Activated T-cell treated with anti-CD3 and anti-CD28 coated beads for 1 hour (primary cell): ENCODE results near the gene NECAB2.
A peak's percentile ranks its signal among the peaks of the same experiment; 100 is the strongest.

Source experiments
- DNase-seq: peaks from one replicate; pipeline ENCODE4 v3.0.0-alpha.2; 2020; ENCODE audit warnings: low read depth

NECAB2 gene

DNA sequence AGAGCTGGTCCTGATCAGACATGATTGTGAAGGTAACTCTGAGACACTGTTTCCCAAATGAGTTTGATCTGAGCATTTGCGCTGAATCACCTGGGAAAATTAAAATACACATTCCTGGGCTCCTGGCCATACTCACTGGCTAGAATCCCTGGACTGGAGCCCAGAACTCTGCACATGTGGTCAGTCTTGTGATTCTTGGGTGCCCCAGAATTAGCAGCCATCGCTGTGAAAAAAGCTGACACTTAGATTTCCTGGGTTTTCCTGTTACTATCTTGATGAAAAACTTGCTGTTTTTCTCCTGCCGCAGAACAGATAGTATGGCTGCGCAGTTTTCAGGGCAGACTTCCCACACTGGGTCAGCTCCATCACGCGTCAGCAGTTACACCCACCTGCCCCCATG is 24.6 kb downstream of the NECAB2 start:
- DNase-seq: no peak

DNA sequence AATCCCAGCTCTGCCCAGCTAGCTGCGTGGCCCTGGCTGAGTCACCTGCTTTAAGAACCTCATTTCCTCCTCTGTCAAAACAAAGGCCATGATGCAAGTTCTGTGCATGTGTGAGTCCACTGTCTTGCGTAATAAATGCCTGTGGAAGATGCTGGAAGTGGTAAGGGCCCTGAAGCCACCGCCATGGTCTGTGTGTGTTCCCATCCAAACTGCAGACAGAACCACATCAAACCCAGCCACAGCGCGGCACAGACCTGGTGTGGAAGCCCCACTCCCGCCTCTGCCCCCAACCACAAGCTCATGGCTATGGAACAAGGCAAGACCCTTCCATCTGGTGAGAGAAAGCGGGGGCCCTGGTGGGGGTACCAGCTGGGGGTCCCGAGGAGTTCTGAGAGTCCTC is 26.0 kb downstream of the NECAB2 start:
- no peak for DNase-seq

DNA sequence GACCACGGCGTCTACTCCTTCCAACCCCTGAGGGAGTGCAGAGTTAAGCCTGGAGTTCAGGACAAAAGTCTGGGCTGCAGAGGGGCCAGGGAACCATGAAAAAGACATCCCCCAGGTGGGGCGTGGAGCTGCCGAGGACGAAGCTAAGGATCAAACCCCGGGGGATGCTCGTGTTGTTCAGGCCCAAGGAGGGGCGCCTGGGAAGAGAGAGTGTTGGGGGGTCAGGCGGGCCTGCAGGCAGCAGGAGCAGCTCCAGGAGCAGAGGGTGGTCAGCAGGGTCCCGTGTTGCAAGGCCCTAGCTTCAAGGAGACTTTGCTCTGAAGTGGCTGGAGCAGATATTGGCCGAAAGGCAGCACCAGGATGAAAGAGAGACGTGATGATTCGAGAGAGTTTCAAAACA is 26.7 kb downstream of the NECAB2 start:
- no peak for DNase-seq

DNA sequence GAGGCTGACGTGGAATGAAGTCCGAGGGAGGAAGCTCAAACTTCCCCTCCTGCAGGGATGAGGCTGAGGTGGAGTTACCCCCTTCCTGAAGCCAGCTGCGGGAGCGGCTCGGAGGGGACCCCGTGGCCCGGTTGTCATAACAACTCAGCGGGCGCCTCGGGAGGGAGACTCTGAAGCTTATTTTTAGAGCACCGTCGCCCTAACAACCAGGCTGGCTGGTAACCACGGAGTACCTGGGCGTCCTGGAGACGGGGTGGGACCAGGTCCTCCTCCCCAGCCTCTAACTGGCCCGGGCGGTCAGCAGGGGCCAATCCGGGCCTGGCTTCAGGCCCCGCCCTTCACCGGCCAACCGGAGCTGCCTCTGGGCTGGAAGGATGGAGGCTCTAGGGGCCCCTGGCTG is 27.7 kb downstream of the NECAB2 start:
- no peak for DNase-seq

DNA sequence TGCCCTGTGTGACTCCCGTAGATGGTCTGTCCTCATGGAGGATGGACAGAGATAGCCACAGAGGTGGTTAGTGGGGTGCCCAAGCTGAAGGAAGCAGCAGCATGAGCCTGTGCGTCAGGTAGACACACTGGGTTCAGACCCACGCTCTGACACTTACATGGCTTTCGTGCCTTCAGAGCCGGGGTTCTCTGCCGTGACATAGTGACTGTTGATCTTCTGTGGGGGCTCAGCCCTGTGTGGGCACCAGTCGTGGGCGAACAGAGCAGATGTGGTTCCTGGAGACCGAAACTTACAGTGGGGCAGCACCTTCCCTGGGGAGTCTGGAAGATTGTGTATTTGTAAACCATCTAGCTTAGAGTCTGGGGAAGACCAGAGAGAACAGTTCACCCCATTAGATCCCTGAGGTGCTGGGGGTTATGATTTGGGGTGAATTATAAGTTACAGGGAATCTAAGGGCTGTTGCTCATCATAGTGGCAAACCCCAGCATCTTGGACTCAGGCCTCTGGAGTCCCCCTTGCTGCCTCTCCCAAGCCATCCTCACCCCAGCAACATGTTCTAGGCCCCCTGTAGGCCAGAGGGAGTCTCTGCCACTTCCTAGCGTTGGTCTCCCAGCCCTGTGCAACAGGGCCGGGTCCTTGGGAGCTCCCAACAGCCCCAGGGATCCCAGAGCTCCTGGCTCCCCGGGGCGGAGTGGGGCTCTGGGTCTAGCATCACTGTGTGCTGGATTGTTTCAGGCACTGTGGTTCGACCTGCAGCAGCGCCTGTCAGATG is 28.6 kb downstream of the NECAB2 start:
- DNase-seq: no peak

DNA sequence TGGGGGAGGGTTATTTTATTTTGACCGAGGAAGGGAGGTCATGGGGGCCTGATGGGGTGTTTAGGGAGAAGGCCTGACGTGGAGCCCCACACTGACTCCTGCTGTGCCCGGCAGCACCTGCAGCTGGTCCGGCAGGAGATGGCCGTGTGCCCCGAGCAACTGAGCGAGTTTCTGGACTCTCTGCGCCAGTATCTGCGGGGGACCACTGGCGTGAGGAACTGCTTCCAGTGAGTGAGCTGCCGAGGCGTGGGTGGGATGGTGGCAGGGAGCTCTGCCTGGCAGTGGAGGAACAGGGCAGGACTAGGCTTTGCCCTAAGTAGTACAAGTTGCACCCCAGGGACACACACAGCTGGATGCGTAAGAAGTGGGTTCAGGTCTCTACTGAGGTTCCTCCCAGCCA is 30.0 kb downstream of the NECAB2 start:
- no peak for DNase-seq

DNA sequence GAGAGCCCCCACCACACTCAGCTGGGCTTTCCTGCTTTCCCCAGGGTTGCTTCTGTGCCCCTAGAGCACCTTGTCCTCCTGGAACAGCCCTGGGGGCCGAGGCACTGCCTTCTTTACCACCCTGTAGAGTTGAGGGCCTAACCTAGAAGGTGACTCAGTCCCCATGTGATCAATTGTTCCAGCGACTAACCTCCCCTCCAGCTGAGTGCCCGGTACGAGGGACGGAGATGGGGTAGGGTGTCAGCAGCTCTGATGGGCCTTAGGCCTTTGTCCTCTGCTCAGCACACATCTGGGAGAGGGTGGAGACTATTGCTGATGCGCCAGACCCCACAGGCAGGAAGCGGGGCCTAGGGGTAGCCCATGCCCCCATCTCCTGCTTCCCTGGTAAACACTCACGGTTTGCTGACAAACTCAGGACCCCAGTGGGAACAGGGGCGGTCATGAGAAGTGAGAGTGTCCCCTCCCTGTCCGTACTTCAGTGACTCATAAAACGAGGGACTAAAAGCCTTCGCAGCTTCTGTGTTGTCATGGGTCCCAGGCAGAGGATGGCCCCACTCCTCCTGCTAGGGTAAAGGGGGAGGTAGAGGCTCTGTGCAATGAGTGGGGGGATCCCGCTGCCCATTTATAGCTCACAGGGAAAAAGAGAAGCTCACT is 33.1 kb downstream of the NECAB2 start:
- no peak for DNase-seq

DNA sequence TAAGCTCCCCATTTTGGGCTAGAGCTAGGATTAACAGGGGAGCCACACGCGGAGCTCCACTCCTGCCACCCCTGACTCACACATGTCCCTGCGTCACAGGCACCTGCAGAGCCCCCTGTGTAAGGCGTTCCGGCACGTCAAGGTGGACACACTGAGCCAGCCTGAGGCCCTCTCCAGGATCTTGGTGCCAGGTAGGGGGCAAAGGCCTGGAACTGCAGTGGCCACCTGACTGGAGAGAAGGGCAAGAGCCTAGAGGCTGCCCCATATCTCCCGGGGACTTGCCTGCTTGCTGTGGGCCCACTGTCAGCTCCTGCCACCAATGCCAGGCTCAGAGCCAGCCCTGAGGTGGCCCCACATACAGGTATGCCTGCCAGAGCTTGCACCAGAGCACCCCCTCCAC is 33.7 kb downstream of the NECAB2 start:
- no peak for DNase-seq

DNA sequence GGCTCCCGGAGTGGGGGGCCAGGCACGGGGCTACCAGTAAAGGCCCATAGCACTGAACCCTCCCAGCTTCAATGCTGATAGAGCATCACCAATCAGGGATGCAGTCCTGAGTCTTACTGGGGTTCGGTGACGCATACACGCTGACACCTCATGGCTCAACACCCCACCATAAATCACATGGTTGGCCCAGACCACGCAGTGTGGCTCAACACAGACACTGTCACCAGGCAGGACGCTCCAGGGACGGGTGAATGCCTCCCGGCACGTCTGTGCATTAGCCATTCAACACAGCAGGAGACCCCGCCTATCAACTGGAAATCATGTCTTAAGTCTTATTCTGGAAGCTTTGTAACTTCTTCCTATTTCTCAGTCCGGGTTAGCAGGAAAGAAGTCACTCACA is 35.0 kb downstream of the NECAB2 start:
- no peak for DNase-seq

DNA sequence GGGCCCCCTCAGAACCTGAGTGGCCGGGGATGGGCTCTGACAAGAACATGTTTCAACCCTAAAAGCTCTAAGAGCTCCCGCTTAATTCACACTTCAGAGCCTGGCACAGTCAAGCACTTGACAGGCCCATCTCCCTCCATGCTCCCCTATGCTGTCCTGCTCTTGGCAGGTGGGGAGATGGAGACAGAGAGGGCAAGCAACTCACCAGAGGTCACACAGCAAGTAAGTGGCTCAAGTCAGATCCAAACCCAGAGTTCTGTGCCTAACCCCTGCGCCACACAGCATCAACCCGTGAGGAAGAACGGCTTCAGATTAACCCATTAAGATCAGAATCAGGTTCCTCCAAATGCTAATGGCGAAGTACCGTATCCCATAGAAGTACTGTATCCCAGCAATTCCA is 36.4 kb downstream of the NECAB2 start:
- no peak for DNase-seq

DNA sequence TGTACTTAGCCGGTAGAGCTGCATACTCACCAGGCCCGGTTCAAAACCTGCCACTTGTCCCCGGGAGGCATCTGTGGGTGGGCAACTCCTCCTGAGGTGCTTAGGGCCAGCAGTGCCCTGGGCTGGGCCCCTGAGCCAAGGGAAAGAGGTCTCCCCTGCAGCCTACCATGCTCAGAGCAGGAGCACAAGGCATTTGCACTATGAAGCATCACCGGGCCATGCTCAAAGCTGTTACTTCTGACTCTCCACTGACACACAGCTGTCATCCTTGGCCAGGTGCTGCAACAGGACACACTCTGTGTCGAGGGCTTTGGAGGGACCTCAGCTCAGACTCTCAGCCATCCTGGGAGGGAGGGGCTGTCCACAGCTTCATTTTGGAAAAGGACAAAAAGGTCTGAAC is 37.3 kb downstream of the NECAB2 start:
- DNase-seq: no peak

DNA sequence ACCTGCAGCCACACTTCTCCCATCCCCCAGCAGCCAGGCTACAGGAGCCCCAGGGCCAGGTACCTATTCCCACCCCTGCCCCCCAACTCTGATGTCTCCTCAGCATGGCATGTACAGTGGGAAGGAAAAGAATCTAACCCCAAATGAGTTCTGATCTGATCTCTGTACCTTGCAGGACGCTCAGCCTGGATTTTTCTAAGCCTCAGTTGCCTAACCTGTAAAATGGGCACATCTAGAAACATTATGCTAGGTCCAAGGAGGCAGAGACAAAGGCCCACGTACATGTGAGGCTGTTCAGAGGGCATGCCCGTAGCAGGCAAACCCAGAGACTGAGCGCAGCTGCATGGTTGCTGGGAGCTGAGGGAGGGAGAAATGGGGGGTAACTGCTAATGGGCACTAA is 39.5 kb downstream of the NECAB2 start:
- no peak for DNase-seq

DNA sequence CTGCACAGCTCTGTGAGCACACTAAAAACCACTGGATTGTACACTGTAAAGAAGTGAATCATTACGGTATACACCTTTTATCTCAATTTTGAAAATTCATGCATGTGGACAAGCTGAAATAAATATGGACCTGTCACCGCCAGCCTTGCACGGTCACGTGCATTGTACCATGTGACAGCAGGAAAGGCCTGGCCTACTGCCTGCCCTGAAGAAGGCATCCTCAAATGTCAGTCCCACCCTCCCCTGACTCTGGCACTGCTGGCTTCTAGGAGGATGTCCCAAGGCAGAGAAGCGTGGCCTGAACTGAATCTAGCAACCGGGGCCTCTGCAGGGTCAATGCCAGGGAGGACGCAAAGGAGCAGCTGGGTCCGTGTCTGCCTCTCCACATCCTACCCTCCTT is 39.9 kb downstream of the NECAB2 start:
- no peak for DNase-seq

DNA sequence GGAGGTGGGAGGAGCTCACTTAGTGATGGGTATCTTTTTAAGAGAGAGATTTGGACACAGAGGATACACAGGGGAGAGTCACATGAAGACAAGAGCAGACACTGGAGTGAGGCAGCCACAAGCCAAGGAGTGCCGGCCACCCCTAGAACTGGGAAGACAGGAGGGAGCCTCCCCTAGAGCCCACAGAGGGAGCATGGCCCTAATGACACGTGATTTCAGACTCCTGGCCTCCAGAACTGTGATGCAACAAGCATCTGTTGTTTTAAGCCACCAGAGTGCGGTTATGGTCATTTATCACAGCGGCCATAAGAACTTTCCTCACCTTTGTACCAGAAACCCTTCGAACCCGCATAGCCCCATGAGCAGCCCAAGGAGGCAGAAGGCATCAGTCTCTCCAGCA is 41.2 kb downstream of the NECAB2 start:
- DNase-seq: no peak

DNA sequence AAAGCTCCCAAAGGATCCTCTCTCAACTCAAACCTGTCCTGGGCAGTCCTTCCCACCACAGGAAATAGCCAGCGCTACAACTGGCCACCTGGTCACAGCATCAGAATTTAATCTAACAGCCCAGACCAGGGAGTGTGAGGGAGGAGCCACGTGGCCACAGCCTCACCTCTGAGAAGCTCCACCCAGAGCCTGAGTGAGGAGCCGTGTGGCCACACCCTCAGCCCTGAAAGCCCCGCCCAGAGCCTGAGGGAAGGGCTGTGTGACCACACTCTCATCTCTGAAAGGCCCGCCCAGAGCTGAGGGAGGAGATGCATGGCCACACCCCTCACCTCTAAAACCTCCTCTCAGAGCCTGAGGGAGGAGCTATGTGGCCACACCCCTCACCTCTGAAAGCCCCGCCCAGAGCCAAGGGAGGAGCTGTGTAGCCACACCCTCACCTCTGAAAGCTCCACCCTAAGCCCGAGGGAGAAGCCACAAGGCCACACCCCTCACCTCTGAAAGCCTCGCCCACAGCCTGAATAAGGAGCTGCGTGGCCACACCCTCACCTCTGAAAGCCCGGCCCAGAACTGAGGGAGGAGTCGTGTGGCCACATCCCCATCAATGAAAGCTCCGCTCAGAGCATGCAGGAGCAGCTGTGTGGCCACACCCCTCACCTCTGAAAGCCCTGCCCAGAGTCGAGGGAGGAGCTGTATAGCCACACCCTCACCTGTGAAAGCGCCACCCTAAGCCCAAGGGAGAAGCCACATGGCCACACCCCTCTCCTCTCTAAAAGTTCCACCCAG is 45.9 kb downstream of the NECAB2 start:
- peak; percentile 14 for DNase-seq

DNA sequence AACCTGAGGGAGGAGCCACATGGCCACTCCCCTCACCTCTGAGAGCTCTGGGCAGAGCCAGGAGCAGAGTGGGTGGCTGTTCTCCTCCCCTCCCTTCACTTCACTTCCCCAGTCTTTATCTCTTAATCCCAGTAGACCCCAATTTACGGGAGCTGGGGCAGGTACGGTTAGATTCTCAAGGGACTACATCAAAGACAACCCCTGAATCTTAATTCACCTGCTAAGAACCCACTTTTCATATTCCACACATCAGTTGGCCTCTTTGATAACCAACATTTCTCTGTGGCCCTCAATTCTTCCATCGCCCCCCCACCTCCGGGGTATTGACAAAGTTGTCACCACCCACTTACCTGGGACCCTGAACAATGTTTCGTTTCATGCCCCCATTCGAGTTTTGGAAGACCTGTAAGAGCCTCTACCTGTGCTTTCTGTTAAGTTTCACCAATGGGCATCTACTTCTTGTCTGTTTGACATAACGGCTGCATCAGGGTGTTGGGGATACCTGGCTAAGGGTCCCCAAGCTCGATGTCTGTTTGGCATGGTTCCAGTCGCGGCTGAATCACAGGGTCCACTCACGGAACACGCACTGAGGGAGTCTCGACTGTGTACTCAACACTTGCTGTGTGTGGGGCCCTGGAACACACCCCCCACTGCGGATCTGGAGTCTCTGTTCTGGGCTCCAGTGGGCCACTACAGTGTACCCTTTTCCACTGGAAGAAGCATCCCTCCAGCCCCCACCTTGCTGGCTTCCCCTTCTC is 46.7 kb downstream of the NECAB2 start:
- DNase-seq: no peak

DNA sequence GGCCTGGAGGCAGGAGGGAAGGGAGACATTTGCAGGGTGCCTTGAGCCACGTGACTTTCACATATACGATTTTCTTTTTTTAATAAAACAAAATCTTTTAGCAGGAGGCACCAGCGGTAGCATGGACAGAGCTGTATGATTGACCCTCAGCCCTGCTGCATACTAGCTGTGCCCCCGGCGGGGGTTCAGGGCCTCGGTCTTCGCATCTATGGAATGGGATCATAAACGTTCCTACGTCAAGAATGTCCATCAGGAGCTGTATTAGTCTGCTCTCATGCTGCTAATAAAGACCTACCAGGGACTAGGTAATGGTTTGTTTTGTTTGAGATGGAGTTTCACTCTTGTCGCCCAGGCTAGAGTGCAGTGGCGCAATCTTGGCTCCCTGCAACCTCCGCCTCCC is 47.4 kb downstream of the NECAB2 start:
- DNase-seq: no peak

DNA sequence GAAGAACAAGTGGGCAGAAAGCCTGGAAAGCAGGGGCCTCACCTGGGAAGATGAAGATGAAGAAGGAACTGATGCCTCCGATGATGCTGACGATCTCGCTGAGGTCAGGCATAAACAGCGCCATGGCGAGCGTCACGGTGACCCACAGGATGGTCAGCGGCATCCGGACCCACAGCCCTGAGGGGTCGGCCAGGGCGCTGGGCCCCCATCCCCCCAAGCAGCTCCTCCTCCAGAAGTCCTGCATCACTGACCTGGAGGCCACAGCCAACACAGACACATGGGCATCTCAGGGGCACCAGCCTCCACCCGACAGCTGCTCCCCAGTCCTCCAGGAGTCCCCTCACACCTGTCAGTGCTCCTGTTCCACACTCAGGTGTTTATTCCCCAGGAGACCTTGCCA is 48.4 kb downstream of the NECAB2 start:
- DNase-seq: no peak

DNA sequence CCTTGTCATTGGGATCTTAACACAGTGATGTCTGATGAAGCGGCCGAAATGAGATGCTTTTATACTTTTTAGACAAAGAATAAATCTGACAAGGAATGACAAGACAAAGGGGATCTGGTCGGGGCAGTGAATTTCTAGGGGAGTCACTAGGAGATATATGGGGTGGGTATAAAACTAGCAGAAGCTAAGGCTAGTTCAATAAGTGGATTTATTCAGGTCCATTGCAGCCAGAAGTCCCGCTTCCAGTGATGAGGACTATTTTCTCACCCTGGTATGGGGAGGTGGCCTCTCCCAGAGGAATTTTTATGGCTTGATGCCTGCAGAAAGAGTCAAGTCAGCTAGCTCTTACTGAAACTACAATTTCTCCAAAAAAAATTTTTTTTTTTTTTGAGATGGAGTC is 50.7 kb downstream of the NECAB2 start:
- no peak for DNase-seq

DNA sequence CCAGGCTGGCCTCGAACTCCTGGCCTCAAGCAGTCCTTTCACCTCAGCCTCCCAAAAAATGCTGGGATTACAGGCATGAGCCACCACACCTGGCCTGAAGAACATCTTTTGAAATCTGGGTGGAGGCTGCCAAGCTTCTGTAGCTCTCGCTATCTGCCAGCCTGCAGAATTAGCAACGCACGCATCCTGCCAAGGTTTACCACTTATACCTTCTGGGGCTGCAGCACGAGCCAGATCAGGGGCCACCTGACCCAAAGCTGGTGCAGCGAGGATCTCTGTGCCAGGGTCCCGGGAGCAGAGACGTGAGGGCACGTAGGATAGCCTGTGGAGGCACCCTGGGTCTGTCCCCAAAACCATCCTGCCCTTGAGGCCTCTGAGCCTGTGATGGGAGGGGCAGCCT is 52.3 kb downstream of the NECAB2 start:
- DNase-seq: no peak

DNA sequence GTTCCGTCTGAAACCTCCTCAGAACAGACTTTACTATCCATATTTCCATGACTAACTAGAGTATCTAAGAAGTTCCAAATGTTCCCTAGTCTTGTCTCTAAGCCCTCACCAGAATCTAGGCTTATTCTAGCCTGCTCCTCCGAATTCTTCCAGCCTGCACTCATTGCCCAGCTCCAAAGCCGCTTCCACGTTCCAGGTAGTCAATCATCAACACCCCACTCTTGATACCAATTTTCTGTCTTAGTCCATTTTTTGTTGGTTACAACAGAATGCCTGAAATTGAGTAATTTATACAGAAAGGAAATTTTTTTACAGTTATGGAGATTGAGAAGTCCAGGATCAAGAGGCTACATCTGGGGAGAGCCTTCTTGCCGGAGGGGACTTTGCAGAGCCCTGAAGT is 53.4 kb downstream of the NECAB2 start:
- no peak for DNase-seq

DNA sequence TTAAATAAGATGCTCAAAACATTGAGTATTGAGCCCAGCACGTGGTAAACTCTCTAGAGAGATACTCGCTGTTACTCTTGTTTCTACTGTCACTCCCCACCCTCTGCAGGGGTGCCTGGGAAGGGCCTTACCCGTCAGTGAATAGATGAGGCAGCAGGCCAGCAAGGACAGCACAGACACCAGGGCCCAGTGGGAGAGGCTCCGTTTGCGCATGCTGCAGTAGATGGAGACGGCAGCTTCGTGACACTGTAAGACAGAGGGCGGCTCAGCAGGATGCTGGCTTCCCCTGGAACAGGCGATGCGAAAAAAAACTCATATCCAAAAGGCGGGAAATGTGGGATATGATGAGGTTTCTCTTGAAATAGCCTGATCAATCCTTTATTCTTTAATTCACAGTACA is 54.6 kb downstream of the NECAB2 start:
- DNase-seq: no peak

DNA sequence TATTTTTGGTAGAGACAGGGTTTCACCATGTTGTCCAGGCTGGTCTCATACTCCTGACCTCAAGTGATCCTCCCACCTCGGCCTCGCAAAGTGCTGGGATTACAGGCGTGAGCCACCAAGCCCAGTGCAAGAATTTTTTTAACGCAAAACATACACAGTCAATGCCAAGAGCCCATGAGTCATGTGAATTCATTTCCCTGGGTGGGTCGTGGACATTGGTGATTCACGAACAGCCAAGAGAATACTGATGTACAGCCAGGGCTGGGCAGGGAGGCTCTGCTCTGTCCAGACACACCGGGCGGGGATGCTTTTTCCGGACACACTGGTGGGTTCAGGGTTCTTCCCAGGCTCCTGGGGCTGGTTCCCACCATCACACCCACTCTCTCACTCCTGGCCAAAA is 56.8 kb downstream of the NECAB2 start:
- no peak for DNase-seq
